A172 (cell line): ENCODE measurements around the gene DENND1A. TPM values are rescaled to one million over a fixed set of nuclear protein-coding genes. Genes with fewer than 3 reads are reported as not detected.
"Not testable (repeated sequence)": the region's sequence is repeated elsewhere in the genome, so short reads cannot be mapped to it uniquely, and the experiment has no call there.

Experiments used
- DNase-seq: peaks from one replicate; pipeline ENCODE4 v3.0.0-alpha.2; 2015; ENCODE audit warnings: low spot score
- total RNA-seq: library from RNA; depleted of rRNA; stranded (reverse); fragments of >200 nt; shearing (Covaris generic); gene quantifications from 2 replicates; pipeline ENCODE4 v1.2.3, GENCODE V29; 2014

The DENND1A gene
- total RNA-seq, 1 experiment from 2014 or later, result 30.8 TPM

DNA sequence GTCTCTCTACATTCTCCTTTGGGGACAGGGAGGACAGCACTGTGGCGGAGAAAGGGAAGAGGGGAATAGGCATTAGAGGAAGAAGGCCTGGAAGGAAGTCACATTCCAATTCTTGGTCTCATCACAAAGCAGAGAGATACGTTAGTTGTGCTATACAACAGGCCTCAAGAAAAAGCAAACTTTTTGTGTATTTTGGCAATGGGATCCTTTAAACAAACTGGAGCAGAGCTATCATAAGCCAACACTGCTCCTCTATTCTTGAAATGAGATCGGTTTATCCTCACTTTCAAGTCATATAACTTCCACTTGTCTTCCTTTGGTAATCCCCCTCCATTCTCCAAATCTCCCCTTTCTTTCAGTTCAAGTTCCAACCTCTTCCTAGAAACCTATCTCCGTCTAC, 6.5 kb downstream of the DENND1A start:
- DNase-seq, result no peak

- DNase-seq, result no peak
These were observed 7.0 kb downstream of the DENND1A start for GRCh38 chr9:123922911-123923310.

- DNase-seq, result no peak
These were observed 7.5 kb downstream of the DENND1A start for GRCh38 chr9:123922431-123922830.

DNA sequence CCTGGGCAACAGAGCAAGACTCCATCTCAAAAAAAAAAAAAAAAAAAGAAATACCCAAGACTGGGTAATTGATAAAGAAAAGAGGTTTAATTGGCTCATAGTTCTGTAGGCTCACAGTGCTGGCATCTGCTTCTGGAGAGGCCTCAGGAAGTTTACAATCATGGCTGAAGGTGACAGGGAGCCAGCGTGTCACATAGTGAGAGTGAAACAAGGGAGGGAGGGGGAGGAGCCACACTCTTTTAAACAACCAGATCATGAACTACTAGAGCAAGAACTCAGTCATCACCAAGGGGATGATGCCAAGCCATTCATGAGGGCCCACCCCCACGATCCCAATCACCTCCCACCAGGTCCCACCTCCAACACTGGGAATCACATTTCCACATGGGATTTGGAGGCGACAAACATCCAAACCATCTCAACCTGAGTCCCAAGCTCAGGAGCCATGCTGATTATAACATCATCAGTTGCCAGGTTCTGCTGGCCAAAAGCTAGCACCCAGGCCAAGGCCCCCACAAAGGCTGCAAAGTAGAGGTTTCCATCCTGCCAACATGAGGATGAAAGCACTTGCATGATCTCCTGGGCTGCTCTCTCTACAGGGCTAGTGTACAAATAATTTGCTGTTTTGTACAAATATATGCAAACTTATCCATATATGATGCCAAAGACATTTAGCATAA, 15.3 kb downstream of the DENND1A start:
- no peak for DNase-seq

DNA sequence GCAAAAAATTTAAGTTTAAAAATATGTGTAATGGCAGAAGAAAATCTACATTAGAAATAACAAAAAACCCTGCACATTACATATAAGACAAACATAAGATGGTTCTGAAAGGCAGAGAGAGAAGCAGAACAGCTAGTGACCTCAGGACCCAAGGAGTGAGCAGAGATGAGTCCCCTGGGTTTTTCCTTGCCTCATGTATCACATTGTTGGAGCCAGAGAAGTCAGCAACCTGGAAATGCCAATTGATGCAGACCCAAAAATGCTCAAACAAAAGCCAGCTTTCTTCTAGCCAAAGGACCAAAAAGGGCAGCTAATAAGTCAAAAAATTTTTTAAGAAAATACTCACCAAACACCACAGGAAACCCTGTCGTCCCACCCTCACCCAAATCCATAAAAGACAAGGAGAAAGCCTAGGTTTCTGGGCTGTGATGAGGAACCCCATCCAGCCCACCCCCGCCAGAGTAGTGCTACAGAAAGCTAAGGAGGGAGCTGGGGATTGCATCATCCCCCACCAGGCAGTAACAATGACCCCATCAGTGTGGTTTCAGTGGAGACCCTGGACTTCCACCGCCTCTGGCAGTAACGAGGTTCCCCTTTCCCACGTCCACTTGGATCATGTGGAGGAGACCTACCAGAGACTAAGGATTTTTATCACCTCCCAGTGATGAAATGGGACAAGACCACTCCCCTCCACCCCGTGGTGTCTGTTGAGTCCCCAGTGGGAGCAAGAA, 17.6 kb downstream of the DENND1A start:
- DNase-seq, result no peak

DNA sequence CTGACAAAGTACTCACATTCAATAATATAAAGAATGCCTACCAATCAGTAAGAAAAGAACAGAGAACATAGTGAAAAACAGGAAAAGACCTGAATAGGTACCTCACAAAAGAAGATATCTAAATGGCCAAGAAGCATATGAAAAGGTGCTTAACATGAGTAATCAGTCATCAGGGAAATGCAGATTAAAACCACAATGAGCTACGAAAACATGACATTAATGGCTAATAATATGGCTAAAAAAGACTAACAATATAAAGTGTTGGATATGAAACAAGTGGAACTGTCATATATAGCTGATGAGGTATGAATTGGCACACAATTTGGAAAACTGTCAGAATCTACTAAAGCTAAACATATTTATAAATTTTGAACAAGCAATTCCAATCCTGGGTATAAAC, 18.9 kb downstream of the DENND1A start:
- DNase-seq, result no peak

- not testable (repeated sequence) for DNase-seq
These were observed 20.7 kb downstream of the DENND1A start for GRCh38 chr9:123909192-123909591.

DNA sequence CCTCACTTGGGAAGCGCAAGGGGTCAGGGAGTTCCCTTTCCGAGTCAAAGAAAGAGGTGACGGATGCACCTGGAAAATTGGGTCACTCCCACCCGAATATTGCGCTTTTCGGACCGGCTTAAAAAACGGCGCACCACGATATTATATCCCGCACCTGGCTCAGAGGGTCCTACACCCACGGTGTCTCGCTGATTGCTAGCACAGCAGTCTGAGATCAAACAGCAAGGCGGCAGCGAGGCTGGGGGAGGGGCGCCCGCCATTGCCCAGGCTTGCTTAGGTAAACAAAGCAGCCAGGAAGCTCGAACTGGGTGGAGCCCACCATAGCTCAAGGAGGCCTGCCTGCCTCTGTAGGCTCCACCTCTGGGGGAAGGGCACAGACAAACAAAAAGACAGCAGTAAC, 26.4 kb downstream of the DENND1A start:
- not testable (repeated sequence) for DNase-seq

- DNase-seq, result no peak
These were observed 35.1 kb downstream of the DENND1A start for GRCh38 chr9:123894822-123895221.

DNA sequence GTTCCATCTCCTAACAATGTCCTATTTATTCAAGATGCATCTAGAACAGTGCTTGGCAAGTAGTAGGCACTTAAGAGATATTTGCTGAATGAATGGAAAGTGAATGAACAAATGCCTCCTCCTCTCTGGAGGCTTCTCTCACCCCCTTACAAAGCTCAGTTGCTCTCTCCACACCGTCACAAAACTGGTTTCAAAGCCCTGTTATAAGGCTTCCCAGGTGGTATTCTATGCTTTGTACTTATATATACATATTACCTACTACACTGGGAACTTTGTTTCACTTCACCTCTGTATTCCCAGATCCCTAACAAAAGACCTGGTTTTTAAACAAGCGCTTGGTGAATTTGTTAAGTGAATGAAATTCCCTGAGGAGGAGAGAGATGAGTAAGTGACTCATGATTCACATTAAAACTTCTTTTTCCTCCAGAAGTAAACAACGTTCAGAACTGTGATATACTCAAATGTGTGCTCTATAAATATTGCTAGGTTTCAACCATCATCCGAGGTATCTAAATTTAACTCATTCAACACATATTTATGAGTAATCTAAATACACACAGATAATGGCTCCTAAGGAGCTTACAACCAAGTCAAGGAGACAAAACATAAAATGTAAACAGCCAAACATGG, 36.0 kb downstream of the DENND1A start:
- DNase-seq, result peak; percentile 49

GRCh38 chr9:123893115-123893514, 36.8 kb downstream of the DENND1A start:
- DNase-seq, result no peak

GRCh38 chr9:123887837-123888236, 42.1 kb downstream of the DENND1A start:
- no peak for DNase-seq

DNA sequence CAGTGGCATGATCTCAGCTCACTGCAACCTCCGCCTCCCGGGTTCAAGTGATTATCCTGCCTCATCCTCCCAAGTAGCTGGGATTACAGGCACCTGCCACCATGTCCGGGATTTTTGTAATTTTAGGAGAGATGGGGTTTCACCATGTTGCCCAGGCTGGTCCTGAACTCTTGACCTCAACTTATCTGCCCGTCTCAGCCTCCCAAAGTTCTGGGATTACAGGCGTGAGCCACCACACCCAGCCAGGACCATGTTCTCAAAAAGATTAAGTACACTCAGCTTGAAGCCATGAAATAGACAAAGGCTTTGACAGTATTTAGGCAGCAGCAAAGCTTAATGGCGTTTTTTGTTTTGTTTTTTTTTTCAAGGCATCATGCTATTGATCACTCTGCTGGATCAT, 44.1 kb downstream of the DENND1A start:
- not testable (repeated sequence) for DNase-seq

- no peak for DNase-seq
These were observed 46.3 kb downstream of the DENND1A start for GRCh38 chr9:123883634-123884033.

- no peak for DNase-seq
These were observed 48.3 kb downstream of the DENND1A start for GRCh38 chr9:123881604-123882003.

- DNase-seq, result no peak
These were observed 49.5 kb downstream of the DENND1A start for GRCh38 chr9:123880420-123880819.

DNA sequence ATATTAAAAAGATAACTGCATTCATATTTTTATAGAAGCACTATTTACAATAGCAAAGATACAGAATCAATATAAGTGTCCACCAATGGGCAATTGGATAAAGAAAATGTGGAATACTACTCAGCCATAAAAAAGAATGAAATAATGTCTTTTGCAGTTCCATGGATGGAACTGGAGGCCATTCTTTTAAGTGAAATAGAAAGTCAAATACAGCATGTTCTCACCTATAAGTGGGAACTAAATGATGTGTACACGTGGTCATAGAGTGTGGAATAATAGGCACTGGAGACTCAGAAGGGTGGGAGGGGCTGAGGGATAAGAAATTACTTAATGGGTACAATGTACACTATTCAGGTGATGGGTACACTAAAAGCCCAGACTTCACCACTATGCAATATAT, 53.2 kb downstream of the DENND1A start:
- no peak for DNase-seq

DNA sequence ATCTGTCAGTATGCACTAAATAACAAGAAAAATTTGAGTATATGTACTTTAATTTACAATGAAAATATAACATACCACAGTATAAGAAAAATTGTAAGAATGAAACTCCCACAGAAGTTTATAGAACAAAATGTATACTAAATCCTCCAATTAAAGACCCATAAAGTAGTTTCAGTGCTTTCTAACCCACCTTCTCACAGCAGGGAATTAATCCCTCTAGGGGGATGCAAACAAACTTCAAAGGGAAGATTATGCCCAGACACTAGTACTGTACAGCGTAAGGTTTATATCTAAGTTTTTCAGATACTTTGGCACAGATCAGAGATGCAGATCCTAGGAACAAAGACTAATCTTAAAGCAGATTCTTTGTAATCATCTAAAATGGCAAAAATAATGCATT, 57.2 kb downstream of the DENND1A start:
- DNase-seq, result no peak

- no peak for DNase-seq
These were observed 58.1 kb downstream of the DENND1A start for GRCh38 chr9:123871781-123872180.

DNA sequence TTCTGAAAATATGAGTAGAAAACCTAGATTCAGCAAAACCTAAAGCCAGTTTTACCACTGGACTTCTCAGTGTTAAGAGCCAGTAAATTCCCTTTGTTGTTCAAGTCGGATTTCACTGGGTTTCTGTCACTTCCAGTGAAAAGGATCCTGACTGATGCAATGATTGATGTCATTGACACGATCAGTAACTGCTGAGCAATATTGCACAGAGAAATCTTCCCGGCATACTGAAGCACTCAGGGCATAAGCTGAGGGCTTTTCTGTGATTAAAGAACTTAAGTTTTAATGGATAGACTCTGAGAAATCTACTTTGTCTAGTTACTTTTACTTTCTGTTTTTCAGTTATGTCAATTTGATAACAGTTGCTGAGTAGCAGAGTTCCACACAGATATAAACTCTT, 61.9 kb downstream of the DENND1A start:
- DNase-seq, result no peak

DNA sequence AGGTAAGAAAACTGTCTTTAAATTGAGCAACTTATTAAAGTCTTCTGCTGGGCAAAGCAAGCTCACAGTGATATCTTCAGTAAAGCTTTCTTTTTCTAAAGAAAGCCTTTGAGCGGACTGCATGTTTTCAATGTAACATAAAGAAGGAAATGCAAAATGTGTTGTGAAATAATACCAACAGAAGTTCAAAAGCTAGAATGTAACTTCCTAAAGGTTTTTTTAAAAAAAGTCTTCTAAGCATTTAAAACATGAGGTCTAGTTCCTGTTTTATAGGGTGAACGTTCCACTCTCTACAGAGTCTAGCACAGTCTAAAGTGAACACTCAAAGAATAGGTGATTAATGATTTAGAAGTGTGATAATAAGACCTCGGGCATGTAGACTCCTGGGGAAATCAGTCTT, 62.9 kb downstream of the DENND1A start:
- no peak for DNase-seq

- peak; percentile 33 for DNase-seq
These were observed 63.4 kb downstream of the DENND1A start for GRCh38 chr9:123866497-123866896.
